Stimulated activated naive CD4-positive, alpha-beta T cell treated with Interleukin-2 at 50 U/mL for 16 hours (primary cell): Measurements from ENCODE around the gene MYLK.
"Not testable (repeated sequence)": the region's sequence is repeated elsewhere in the genome, so short reads cannot be mapped to it uniquely, and the experiment has no call there.

Experiments
- DNase-seq: peaks from one replicate; lab custom pipeline; 2025; lab: John Stamatoyannopoulos, UW

Gene MYLK, protein sequence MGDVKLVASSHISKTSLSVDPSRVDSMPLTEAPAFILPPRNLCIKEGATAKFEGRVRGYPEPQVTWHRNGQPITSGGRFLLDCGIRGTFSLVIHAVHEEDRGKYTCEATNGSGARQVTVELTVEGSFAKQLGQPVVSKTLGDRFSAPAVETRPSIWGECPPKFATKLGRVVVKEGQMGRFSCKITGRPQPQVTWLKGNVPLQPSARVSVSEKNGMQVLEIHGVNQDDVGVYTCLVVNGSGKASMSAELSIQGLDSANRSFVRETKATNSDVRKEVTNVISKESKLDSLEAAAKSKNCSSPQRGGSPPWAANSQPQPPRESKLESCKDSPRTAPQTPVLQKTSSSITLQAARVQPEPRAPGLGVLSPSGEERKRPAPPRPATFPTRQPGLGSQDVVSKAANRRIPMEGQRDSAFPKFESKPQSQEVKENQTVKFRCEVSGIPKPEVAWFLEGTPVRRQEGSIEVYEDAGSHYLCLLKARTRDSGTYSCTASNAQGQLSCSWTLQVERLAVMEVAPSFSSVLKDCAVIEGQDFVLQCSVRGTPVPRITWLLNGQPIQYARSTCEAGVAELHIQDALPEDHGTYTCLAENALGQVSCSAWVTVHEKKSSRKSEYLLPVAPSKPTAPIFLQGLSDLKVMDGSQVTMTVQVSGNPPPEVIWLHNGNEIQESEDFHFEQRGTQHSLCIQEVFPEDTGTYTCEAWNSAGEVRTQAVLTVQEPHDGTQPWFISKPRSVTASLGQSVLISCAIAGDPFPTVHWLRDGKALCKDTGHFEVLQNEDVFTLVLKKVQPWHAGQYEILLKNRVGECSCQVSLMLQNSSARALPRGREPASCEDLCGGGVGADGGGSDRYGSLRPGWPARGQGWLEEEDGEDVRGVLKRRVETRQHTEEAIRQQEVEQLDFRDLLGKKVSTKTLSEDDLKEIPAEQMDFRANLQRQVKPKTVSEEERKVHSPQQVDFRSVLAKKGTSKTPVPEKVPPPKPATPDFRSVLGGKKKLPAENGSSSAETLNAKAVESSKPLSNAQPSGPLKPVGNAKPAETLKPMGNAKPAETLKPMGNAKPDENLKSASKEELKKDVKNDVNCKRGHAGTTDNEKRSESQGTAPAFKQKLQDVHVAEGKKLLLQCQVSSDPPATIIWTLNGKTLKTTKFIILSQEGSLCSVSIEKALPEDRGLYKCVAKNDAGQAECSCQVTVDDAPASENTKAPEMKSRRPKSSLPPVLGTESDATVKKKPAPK (N-terminal part only)

DNA sequence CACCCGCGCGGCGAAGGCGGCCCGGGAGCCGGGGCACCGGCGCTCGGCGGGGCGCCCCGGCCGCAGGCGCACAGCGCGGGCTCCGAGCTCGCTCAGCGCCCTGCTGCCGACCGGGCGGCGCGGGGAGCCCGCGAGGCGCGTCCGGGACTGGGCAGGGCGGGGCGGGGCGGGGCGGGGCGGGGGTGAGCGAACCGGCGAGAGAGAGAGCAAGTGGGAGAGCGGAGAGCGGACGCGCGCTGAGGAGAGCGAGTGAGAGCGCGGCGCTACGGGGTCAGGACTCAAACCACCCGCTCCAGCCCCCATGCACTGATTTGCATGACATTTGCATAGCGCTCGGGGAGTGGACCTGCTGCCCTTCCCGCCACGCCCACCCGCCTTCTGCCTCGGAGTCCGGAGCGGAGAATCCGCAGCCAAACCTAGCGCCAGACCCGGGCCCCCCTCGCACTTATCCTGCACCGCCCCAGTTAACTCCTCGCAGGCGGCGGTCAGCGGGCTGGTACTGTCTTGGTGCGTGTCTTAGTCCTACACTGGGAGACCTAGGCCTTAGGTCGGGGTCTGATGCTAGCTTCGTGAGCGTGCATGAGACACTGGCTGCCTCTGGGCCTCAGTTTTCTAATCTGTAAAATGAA, at the start of gene MYLK:
MYLK (minus strand) TSS at position 130 of the 629 bp plus-strand sequence. CDS start 90,491 bp downstream, outside the sequence.
- DNase-seq = peak; percentile 23

DNA sequence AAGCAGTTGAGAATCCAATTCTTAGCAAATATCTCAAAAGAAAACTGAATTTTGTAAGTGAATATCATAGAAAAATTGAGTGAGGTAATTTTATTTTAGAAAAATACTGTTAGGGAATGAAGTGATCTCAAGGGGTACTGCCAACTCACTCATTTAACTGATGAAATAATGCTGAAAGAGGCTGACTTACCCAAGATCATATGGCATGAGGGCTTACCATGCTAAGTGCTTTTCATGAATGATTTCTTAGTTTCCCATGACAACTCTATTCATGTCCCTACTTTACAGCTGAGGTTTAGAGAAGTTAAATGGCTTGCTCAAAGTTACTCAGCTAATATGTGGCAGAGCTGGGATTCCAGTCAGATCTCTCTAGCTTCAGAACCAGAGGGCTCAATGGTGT, 46.3 kb upstream of the MYLK start:
- DNase-seq = no peak

DNA sequence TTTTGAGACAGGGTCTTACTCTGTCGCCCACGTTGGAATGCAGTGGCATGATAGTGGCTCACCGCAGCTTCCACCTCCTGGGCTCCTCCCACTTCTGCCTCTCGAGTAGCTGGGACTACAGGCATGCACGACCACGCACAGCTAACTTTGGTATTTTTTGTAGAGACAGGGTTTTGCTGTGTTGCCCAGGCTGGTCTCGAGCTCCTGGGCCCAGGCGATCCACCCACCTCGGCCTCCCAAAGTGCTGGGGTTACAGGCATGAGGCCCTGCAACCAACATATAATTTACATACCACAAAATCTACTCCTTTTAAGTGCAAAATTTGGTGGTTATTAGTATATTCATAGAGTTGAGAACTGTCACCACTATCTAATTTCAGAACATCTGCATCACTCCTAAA, 45.2 kb upstream of the MYLK start:
- DNase-seq = no peak

DNA sequence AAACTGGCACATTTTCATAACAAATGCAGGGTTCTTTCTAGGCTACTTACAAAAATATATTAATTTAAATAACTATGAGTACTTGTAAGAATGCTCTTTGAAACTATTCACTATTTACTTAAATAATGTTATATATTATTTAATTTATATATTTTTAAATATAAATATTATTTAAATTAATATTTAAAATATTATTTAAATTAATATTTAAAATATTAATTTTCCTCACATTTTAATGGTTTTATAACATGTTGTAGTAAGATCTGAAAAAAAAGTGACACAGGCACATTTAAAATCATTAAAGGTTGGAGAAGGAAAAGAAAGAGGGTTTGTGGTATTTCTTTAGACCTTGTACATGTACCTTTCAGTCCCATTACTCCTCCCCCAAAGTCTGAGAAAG, 42.3 kb upstream of the MYLK start:
- DNase-seq = no peak

DNA sequence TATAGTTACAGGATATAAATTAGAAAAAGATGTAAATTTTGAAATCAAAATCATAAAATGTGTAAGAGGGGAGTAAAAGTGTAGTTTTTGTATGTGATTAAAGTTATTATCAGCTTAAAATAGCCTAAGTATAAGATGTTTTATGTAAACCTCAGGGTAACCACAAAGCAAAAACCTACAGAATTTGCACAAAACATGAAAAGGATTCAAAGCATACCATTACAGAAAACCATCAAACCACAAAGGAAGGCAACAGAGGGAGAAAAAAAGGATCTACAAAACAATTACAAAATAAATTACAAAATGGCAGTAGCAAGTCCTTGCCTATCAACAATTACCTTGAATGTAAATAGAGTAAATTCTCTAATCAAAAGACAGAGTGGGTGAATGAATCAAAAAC, 36.7 kb upstream of the MYLK start:
- DNase-seq = no peak

GRCh38 chr3:123920383-123920782, 36.3 kb upstream of the MYLK start:
- DNase-seq = no peak

- DNase-seq = no peak
These were observed 35.2 kb upstream of the MYLK start for GRCh38 chr3:123919353-123919752.

GRCh38 chr3:123914829-123915228, 30.7 kb upstream of the MYLK start:
- DNase-seq = no peak

DNA sequence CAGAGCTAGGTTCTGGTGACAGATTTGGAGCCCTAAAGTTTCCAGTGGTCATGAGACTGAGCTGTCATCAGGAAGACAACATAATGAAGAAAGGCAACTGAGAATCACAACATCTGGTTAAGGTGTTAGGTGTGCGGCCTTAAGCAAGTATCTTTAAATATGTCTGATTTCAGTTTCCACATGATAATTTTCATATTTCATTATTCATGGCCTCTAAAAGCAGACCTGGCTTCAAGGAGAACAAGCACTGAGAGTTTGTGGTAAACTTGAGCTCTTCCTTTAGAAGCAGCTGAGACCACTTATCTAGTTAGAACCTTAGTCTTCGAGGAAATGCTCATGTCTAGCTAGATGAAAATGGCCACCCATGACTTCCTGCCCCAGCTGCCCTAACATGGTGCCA, 25.7 kb upstream of the MYLK start:
- no peak for DNase-seq

GRCh38 chr3:123907720-123908119, 23.6 kb upstream of the MYLK start:
- DNase-seq = no peak

GRCh38 chr3:123899300-123899865, 15.3 kb upstream of the MYLK start:
- DNase-seq = no peak

GRCh38 chr3:123893012-123893411, 8.9 kb upstream of the MYLK start:
- DNase-seq = no peak

DNA sequence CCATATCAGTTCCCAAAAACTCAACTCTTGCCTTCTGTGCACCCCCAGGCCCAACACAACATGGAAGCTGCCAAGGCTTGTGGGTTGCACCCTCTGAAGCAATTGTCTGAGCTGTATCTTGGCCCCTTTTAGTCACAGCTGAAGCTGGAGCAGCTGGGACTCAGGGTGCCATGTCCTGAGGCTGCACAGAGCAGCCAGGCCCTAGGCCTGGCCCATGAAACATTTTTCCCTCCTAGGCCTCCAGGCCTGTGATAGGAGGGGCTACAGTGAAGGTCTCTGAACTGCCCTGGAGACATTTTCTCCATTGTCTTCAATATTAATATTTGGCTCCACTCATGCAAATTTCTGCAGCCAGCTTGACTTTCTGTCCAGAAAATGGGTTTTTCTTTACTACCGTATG, 8.1 kb upstream of the MYLK start:
- no peak for DNase-seq

DNA sequence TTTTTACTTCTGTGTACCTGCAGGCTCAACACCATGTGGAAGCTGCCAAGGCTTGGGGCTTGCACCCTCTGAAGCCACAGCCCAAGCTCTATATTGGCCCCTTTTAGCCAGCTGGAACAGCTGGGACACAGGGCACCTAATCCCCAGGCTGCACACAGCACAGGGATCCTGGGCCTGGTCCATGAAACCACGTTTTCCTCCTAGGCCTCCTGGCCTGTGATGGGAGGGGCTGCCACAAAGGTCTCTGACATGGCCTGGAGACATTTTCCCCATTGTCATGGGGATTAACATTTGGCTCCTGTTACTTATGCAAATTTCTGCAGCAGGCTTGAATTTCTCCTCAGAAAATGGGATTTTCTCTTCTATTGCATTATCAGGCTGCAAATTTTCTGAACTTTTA, 6.9 kb upstream of the MYLK start:
- DNase-seq = not testable (repeated sequence)

GRCh38 chr3:123890162-123890561, 6.0 kb upstream of the MYLK start:
- DNase-seq = not testable (repeated sequence)

DNA sequence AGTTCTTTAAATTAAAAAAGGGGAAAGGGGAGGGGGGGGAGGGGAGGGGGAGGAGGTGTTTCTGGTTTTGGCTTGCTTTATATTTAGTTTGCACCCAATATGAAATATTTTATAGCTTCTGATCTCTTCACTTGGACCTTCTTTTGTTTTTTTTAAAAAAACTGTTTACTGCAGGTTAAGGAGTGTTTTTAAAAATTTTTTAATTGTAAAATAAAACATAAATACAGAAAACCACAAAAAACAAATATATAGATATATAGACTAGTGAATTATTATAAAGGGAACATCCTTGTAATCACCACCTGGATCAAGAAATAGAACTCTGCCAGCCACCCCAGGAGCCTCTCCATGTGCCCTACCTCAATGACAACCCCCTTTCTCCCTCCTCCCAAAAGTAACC, 861 bp upstream of the MYLK start:
- DNase-seq = no peak

DNA sequence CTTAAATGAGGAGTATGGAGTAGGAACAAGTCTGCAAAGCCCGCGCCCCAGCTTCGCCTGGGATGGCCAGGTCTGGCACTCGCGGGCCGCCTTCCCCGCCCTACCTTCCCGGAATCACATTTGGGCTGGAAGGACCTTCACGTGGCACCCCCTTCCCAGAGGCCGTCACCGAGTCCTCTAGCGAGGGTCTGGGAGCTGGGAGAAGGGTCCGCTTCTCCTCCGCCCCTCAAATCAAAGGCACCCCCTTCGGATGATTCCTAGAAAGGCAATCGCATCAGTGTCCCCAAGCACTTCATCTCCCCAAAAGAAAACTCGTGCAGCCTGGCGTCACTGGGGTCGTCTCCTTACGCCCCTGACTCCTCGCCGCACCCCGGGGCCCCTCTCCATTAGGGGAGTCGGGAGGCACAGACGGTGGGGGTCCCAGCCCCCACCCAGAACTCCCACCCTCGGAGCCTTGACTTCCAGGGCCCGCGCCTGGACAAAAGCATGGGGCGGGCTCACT, 380 bp downstream of the MYLK start:
- DNase-seq = no peak

DNA sequence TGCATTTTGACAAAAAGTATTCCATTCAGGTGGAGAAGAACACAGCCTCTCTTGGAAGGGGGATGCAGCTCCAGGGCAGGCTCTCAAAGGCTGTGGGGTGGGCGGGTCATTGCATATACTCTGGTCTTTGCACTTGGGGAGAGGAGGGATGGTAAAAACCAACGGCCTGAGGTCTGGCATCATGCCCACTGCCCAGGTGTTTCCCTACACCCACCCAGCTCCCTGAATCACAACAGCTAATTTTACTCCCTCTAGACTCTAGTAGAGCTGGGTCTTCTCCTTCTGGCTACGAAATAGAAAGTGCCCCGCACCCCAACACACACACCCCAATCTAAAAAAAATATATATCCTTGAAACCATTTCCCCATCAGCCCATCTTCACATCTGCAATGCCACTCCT, 1.0 kb downstream of the MYLK start:
- DNase-seq = no peak

DNA sequence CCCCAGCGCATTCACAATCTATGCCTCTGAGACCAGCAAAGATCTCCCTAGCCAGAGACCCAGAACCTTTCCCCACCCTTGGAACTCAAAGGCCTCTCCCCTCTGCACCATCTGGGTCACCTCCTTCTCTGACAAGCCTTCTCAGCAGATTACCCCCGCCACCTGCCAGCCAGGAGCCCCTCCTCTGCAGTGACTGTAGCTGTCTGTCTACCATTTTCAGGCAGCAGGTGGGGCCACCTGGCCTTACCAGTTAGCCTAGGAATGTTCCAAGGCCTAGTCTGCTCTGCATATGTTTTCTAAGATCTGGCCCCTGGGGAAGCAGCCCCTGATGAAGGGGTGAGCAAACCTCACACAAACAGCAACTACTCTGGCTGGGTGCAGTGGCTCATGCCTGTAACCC, 2.4 kb downstream of the MYLK start:
- no peak for DNase-seq

DNA sequence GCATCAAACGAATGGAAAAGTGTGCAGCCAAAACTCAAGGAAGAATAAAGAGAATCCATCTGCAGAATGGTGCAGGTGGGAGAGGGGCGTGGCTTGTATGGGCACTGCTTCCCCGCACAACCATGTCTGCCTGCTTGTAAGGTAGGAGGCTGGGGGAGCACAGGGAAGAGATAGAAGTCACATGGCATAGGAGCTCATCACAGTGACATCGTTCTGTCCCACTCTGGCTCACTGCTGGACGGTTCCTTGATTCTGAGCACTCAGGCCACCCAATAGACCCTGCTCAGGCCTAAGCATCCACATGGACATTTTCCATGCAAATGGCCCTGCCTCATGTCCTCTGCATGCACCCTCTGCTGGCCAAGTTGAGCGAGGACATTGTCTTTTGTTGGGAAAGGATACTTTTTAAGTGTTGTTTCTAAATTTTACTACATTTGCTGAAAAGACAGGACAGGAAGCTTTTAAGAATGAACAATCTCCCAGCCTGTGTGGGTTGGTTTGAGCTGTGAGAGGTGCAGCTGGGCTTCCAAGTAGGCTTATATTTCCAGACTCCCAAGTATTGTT, 3.1 kb downstream of the MYLK start:
- DNase-seq = no peak

GRCh38 chr3:123878807-123879206, 5.3 kb downstream of the MYLK start:
- DNase-seq = no peak
